ENCODE data around the gene ZKSCAN3. TPM values are rescaled to one million over a fixed set of nuclear protein-coding genes. Genes with fewer than 3 reads are reported as not detected.
A peak's percentile ranks its signal among the peaks of the same experiment; 100 is the strongest.

Gene ZKSCAN3
- total and polyA plus RNA-seq, 2 experiments from 2014 or later = 3.0 to 7.6 TPM

DNA sequence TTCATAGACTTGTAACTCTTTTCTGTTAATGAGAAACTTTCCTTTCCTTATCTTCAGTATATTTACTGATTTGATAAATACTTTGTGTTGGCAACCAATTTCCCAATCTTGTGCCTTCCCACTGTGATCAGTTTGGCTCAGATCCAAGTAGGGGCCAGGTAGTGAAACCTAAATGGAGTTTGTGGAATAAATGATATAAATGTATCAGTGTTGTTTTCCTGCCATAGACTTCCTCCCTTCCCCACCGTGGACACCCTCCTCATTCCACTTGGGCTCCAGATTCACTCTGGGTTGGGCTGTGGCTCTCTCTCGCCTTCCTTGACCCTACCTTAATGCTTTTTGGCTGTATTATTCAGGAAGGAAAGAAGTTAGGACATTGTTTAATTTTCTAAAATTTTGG lies 1.3 kb downstream of the ZKSCAN3 start:
- ATAC-seq (no peak), DNase-seq (ENCODE audit: low spot score) (no peak)
- peak overlapping the region; percentile 78 for H3K4me3 ChIP-seq
- peaks cover 45% of the 10 kb centered on the region for H3K79me2 ChIP-seq (replicated peaks; ENCODE audit: insufficient read depth)
- Mint-ChIP-seq H3K36me3 (ENCODE audit: low read depth) (peaks cover 25% of the 10 kb centered on the region), H3K27me3 (ENCODE audit: insufficient read depth, low read depth, poor library complexity) (peaks cover 12% of the 10 kb centered on the region), H3K4me1 (peaks cover 28% of the 10 kb centered on the region), H3K4me3 (peak overlapping the region; percentile 99), H3K9me3 (peaks cover 12% of the 10 kb centered on the region; the same call in 2 of the 3 replicates), H3K27ac (no peak overlapping the region; the same call in 1 of the 2 replicates)
- TF ChIP-seq CREB1 (CRISPR knock-in tag; IDR thresholded peaks at IDR 0.05; ENCODE audit: low read depth) = no peak
- TF ChIP-seq, protein P1, sequence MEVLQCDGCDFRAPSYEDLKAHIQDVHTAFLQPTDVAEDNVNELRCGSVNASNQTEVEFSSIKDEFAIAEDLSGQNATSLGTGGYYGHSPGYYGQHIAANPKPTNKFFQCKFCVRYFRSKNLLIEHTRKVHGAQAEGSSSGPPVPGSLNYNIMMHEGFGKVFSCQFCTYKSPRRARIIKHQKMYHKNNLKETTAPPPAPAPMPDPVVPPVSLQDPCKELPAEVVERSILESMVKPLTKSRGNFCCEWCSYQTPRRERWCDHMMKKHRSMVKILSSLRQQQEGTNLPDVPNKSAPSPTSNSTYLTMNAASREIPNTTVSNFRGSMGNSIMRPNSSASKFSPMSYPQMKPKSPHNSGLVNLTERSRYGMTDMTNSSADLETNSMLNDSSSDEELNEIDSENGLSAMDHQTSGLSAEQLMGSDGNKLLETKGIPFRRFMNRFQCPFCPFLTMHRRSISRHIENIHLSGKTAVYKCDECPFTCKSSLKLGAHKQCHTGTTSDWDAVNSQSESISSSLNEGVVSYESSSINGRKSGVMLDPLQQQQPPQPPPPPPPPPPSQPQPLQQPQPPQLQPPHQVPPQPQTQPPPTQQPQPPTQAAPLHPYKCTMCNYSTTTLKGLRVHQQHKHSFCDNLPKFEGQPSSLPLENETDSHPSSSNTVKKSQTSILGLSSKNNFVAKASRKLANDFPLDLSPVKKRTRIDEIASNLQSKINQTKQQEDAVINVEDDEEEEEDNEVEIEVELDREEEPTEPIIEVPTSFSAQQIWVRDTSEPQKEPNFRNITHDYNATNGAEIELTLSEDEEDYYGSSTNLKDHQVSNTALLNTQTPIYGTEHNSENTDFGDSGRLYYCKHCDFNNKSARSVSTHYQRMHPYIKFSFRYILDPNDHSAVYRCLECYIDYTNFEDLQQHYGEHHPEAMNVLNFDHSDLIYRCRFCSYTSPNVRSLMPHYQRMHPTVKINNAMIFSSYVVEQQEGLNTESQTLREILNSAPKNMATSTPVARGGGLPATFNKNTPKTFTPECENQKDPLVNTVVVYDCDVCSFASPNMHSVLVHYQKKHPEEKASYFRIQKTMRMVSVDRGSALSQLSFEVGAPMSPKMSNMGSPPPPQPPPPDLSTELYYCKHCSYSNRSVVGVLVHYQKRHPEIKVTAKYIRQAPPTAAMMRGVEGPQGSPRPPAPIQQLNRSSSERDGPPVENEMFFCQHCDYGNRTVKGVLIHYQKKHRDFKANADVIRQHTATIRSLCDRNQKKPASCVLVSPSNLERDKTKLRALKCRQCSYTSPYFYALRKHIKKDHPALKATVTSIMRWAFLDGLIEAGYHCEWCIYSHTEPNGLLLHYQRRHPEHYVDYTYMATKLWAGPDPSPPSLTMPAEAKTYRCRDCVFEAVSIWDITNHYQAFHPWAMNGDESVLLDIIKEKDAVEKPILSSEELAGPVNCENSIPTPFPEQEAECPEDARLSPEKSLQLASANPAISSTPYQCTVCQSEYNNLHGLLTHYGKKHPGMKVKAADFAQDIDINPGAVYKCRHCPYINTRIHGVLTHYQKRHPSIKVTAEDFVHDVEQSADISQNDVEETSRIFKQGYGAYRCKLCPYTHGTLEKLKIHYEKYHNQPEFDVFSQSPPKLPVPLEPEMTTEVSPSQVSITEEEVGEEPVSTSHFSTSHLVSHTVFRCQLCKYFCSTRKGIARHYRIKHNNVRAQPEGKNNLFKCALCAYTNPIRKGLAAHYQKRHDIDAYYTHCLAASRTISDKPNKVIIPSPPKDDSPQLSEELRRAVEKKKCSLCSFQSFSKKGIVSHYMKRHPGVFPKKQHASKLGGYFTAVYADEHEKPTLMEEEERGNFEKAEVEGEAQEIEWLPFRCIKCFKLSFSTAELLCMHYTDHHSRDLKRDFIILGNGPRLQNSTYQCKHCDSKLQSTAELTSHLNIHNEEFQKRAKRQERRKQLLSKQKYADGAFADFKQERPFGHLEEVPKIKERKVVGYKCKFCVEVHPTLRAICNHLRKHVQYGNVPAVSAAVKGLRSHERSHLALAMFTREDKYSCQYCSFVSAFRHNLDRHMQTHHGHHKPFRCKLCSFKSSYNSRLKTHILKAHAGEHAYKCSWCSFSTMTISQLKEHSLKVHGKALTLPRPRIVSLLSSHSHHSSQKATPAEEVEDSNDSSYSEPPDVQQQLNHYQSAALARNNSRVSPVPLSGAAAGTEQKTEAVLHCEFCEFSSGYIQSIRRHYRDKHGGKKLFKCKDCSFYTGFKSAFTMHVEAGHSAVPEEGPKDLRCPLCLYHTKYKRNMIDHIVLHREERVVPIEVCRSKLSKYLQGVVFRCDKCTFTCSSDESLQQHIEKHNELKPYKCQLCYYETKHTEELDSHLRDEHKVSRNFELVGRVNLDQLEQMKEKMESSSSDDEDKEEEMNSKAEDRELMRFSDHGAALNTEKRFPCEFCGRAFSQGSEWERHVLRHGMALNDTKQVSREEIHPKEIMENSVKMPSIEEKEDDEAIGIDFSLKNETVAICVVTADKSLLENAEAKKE (CRISPR knock-in tag; IDR thresholded peaks at IDR 0.05) = no peak
- H2AFZ ChIP-seq = no peak overlapping the region
- H3K36me3 ChIP-seq (ENCODE audit: insufficient read depth) = no peaks in the 10 kb centered on the region
- H3K27ac ChIP-seq (ENCODE audit: low read depth) = no peak overlapping the region
- no peaks in the 10 kb centered on the region for H3K27me3 ChIP-seq (ENCODE audit: insufficient read depth)
- no peaks in the 10 kb centered on the region for H3K9me2 ChIP-seq (ENCODE audit: insufficient read depth)
- H3K4me2 ChIP-seq = peak overlapping the region; percentile 91
- H3F3A ChIP-seq (replicated peaks; ENCODE audit: low read depth) = no peaks in the 10 kb centered on the region
- H3K4me1 ChIP-seq (ENCODE audit: insufficient read depth) = peaks cover 10% of the 10 kb centered on the region
- H4K20me1 ChIP-seq (replicated peaks; ENCODE audit: insufficient read depth) = peaks cover 8% of the 10 kb centered on the region; the same call in 1 of the 2 replicates

GRCh38 chr6:28351493-28351925 lies 1.8 kb downstream of the ZKSCAN3 start:
- TF ChIP-seq EZH2phosphoT487 (IDR thresholded peaks at IDR 0.05; ENCODE audit: unreplicated experiment) = no peak
- TF ChIP-seq NANOG (IDR thresholded peaks at IDR 0.05; ENCODE audit: borderline replicate concordance) = no peak
- no peak for TF ChIP-seq ZNF114 (CRISPR knock-in tag; IDR thresholded peaks at IDR 0.05)
- Histone ChIP-seq H3K4me2 (peak overlapping the region; percentile 91), H3K36me3 (ENCODE audit: insufficient read depth) (no peaks in the 10 kb centered on the region), H2AFZ (no peak overlapping the region), H3K79me2 (replicated peaks; ENCODE audit: insufficient read depth) (peaks cover 45% of the 10 kb centered on the region), H3K9me2 (ENCODE audit: insufficient read depth) (no peaks in the 10 kb centered on the region), H3K27me3 (ENCODE audit: insufficient read depth) (no peaks in the 10 kb centered on the region), H3F3A (replicated peaks; ENCODE audit: low read depth) (no peaks in the 10 kb centered on the region), H4K20me1 (replicated peaks; ENCODE audit: insufficient read depth) (peaks cover 8% of the 10 kb centered on the region; the same call in 1 of the 2 replicates), H3K4me3 (peak overlapping the region; percentile 78), H3K27ac (ENCODE audit: low read depth) (no peak overlapping the region), H3K4me1 (ENCODE audit: insufficient read depth) (peaks cover 12% of the 10 kb centered on the region)
- peaks cover 29% of the 10 kb centered on the region for H3K4me1 Mint-ChIP-seq
- ATAC-seq (no peak), DNase-seq (ENCODE audit: low spot score) (no peak)
- H3K27ac Mint-ChIP-seq = no peak overlapping the region
- H3K9me3 Mint-ChIP-seq = peaks cover 13% of the 10 kb centered on the region; the same call in 2 of the 3 replicates
- H3K27me3 Mint-ChIP-seq (ENCODE audit: insufficient read depth, low read depth, poor library complexity) = peaks cover 12% of the 10 kb centered on the region
- peak overlapping the region; percentile 99 for H3K4me3 Mint-ChIP-seq
- peaks cover 26% of the 10 kb centered on the region for H3K36me3 Mint-ChIP-seq (ENCODE audit: low read depth)
